GM23338 (cell line): Measurements from ENCODE around the gene CD6. TPM values are rescaled to one million over a fixed set of nuclear protein-coding genes. Genes with fewer than 3 reads are reported as not detected.

ENCODE experiments used
- ATAC-seq: fragments of 200-7000 bp; cut with Tn5 transposase; 3 replicates; pipeline ENCODE4 v1.9.1; 2020
- DNase-seq: peaks from one replicate; pipeline ENCODE4 v3.0.0-alpha.2; 2015; ENCODE audit warnings: low spot score
- H2AFZ ChIP-seq: fragments of 200-600 bp; sonication (generic); 2 replicates; pipeline ENCODE4 v1.8.0; 2016; ENCODE audit warnings: antibody characterized with exemption, mild to moderate bottlenecking, moderate library complexity
- H3F3A ChIP-seq: fragments of 200-600 bp; sonication (generic); replicated peaks from 2 replicates; pipeline ENCODE4 v1.8.0; 2017; ENCODE audit warnings: antibody characterized with exemption, mixed run types, low read depth
- H3K27ac ChIP-seq: fragments of 200-600 bp; sonication (generic); 2 replicates; pipeline ENCODE4 v1.6.1; 2016; ENCODE audit warnings: low read depth
- H3K27me3 ChIP-seq: fragments of 200-600 bp; sonication (generic); 2 replicates; pipeline ENCODE4 v1.8.0; 2016; ENCODE audit warnings: mild to moderate bottlenecking, mixed run types, moderate library complexity; ENCODE audit not compliant: insufficient read depth
- H3K36me3 ChIP-seq: fragments of 200-600 bp; sonication (generic); 2 replicates; pipeline ENCODE4 v1.8.0; 2016; ENCODE audit warnings: mild to moderate bottlenecking; ENCODE audit not compliant: insufficient read depth
- H3K4me1 ChIP-seq: fragments of 200-600 bp; sonication (generic); 2 replicates; pipeline ENCODE4 v1.8.0; 2016; ENCODE audit warnings: mild to moderate bottlenecking, moderate library complexity; ENCODE audit not compliant: insufficient read depth
- H3K4me2 ChIP-seq: fragments of 200-600 bp; sonication (generic); 2 replicates; pipeline ENCODE4 v1.7.1; 2017; ENCODE audit warnings: mixed run types
- H3K4me3 ChIP-seq: fragments of 200-600 bp; sonication (generic); 2 replicates; pipeline ENCODE4 v1.6.1; 2016; ENCODE audit warnings: mixed run types
- H3K79me2 ChIP-seq: fragments of 200-600 bp; sonication (generic); replicated peaks from 2 replicates; pipeline ENCODE4 v1.8.0; 2017; ENCODE audit warnings: mild to moderate bottlenecking; ENCODE audit not compliant: insufficient read depth
- H3K9me2 ChIP-seq: fragments of 200-600 bp; sonication (generic); 2 replicates; pipeline ENCODE4 v1.8.0; 2017; ENCODE audit not compliant: insufficient read depth
- H4K20me1 ChIP-seq: fragments of 200-600 bp; sonication (generic); replicated peaks from 2 replicates; pipeline ENCODE4 v1.8.0; 2017; ENCODE audit warnings: mild to moderate bottlenecking; ENCODE audit not compliant: insufficient read depth
- H3K27ac Mint-ChIP-seq: 2 replicates; pipeline ENCODE4 v1.8.0; 2020; ENCODE audit warnings: inconsistent platforms, mild to moderate bottlenecking, moderate library complexity, mixed read lengths
- H3K27me3 Mint-ChIP-seq: 3 replicates; pipeline ENCODE4 v1.8.0; 2022; ENCODE audit warnings: low read depth, mild to moderate bottlenecking, moderate library complexity, mixed read lengths, inconsistent platforms; ENCODE audit not compliant: insufficient read depth, poor library complexity
- H3K36me3 Mint-ChIP-seq: 3 replicates; pipeline ENCODE4 v1.8.0; 2021; ENCODE audit warnings: low read depth, mild to moderate bottlenecking, inconsistent platforms, moderate library complexity, mixed read lengths
- H3K4me1 Mint-ChIP-seq: 3 replicates; pipeline ENCODE4 v1.8.0; 2020; ENCODE audit warnings: mild to moderate bottlenecking, inconsistent platforms, mixed read lengths
- H3K4me3 Mint-ChIP-seq: 3 replicates; pipeline ENCODE4 v1.8.0; 2021; ENCODE audit warnings: moderate library complexity, mild to moderate bottlenecking, inconsistent platforms, mixed read lengths
- H3K9me3 Mint-ChIP-seq: 3 replicates; pipeline ENCODE4 v1.8.0; 2020; ENCODE audit warnings: moderate library complexity, mild to moderate bottlenecking, inconsistent platforms, mixed read lengths
- CREB1 ChIP-seq: fragments of 250-450 bp; sonication (Bioruptor Pico); IDR thresholded peaks from 2 replicates; pipeline ENCODE4 v1.5.0; 2020; ENCODE audit warnings: low read depth, mild to moderate bottlenecking, moderate library complexity
- CTCF ChIP-seq, 2 experiments: fragments of 200-600 bp in 1 of 2; sonication (generic) in 1 of 2; conservative IDR thresholded peaks; 2 replicates each; pipeline versions ENCODE4 v1.5.1 to v1.6.1; 2016 to 2017; ENCODE audit warnings: antibody characterized with exemption in 2 of 2, low read depth in 2 of 2, mild to moderate bottlenecking in 2 of 2, moderate library complexity in 1 of 2
- ETS1 ChIP-seq: IDR thresholded peaks from 2 replicates; pipeline ENCODE4 v1.6.1; 2016; ENCODE audit warnings: antibody characterized with exemption
- EZH2phosphoT487 ChIP-seq: fragments of 200-600 bp; sonication (generic); IDR thresholded peaks from one replicate; pipeline ENCODE4 v1.8.1; 2018; ENCODE audit warnings: antibody characterized with exemption; ENCODE audit not compliant: unreplicated experiment
- JUNB ChIP-seq: IDR thresholded peaks from one replicate; pipeline ENCODE4 v1.6.1; 2016; ENCODE audit warnings: antibody characterized with exemption; ENCODE audit not compliant: unreplicated experiment
- REST ChIP-seq: IDR thresholded peaks from one replicate; pipeline ENCODE4 v1.6.1; 2018; ENCODE audit warnings: antibody characterized with exemption; ENCODE audit not compliant: unreplicated experiment
- STAT1 ChIP-seq: IDR thresholded peaks from one replicate; pipeline ENCODE4 v1.6.1; 2016; ENCODE audit warnings: antibody characterized with exemption; ENCODE audit not compliant: unreplicated experiment
- ZNF114 ChIP-seq: fragments of 250-450 bp; sonication (Bioruptor Pico); IDR thresholded peaks from 2 replicates; pipeline ENCODE4 v1.5.0; 2020; ENCODE audit warnings: mild to moderate bottlenecking, moderate library complexity
- ZNF331 ChIP-seq: fragments of 250-450 bp; sonication (Bioruptor Pico); IDR thresholded peaks from 2 replicates; pipeline ENCODE4 v1.5.0; 2020; ENCODE audit warnings: low read depth, mild to moderate bottlenecking, moderate library complexity
- polyA plus RNA-seq: library from polyadenylated mRNA; unstranded; fragments of >200 nt; fragmentation: Nextera tagmentation; extraction: Ambion mirVana; gene quantifications from 2 replicates; pipeline ENCODE4 v1.2.1, GENCODE V29; 2016
- total RNA-seq: library from RNA; depleted of rRNA; stranded (reverse); fragments of >200 nt; shearing (Covaris generic); gene quantifications from 2 replicates; pipeline ENCODE4 v1.2.3, GENCODE V29; 2014

Gene CD6
- total and polyA plus RNA-seq, 2 experiments from 2014 or later, result 0.49 TPM; not detected in 1

- DNase-seq (peak; percentile 93), ATAC-seq (peak; percentile 85)
- Histone ChIP-seq H3K4me2 (peak within 1 kb of the TSS; percentile 90), H3K36me3 (no peaks in the 10 kb centered on the region), H3F3A (no peaks in the 10 kb centered on the region), H3K27ac (no peak within 1 kb of the TSS), H3K4me1 (peaks cover 6% of the 10 kb centered on the region), H2AFZ (peak within 1 kb of the TSS; percentile 95), H3K9me2 (no peaks in the 10 kb centered on the region), H3K4me3 (peak within 1 kb of the TSS; percentile 91), H4K20me1 (peaks cover 10% of the 10 kb centered on the region; the same call in 1 of the 2 replicates), H3K27me3 (peaks cover 10% of the 10 kb centered on the region; the same call in 1 of the 2 replicates), H3K79me2 (peaks cover 3% of the 10 kb centered on the region; the same call in 1 of the 2 replicates)
- TF ChIP-seq CTCF (conservative IDR thresholded peaks at IDR 0.05; ENCODE audit: low read depth in 2 of 2) (no peak), JUNB (no peak)
- H3K9me3 Mint-ChIP-seq, result no peaks in the 10 kb centered on the region; the same call in 2 of the 3 replicates
- no peak within 1 kb of the TSS for H3K27ac Mint-ChIP-seq
- peaks cover 25% of the 10 kb centered on the region for H3K4me1 Mint-ChIP-seq
- peaks cover 55% of the 10 kb centered on the region for H3K36me3 Mint-ChIP-seq
- H3K27me3 Mint-ChIP-seq, result peaks cover 15% of the 10 kb centered on the region
- peak within 1 kb of the TSS; percentile 91 for H3K4me3 Mint-ChIP-seq
Observed at GRCh38 chr11:60924110-60924905, 47.2 kb upstream of the CD6 start, which contains the start of gene TMEM132A. TSS of gene TMEM132A (plus strand) at chr11:60924460. CDS start at chr11:60924634, 174 bp downstream.

GRCh38 chr11:60924906-60925853 is 46.3 kb upstream of the CD6 start:
- peaks cover 20% of the 10 kb centered on the region for H3K4me1 Mint-ChIP-seq
- peak; percentile 51 for DNase-seq

More at GRCh38 chr11:60924906-60925853, 46.3 kb upstream of the CD6 start:
- peak overlapping the region; percentile 91 for H3K4me3 Mint-ChIP-seq
- H3K4me3 ChIP-seq, result peak overlapping the region; percentile 91
- H3K9me2 ChIP-seq, result no peaks in the 10 kb centered on the region
- H3K9me3 Mint-ChIP-seq, result no peaks in the 10 kb centered on the region; the same call in 2 of the 3 replicates
- peaks cover 10% of the 10 kb centered on the region; the same call in 1 of the 2 replicates for H3K27me3 ChIP-seq
- peak overlapping the region; percentile 47; the same call in 1 of the 2 replicates for H2AFZ ChIP-seq
- H3F3A ChIP-seq, result no peaks in the 10 kb centered on the region
- peak; percentile 29 for ATAC-seq
- TF ChIP-seq EZH2phosphoT487 (no peak), STAT1 (no peak), CREB1 (CRISPR knock-in tag) (no peak), REST (no peak), CTCF (conservative IDR thresholded peaks at IDR 0.05; ENCODE audit: low read depth in 2 of 2) (no peak), ZNF114 (CRISPR knock-in tag) (no peak), ETS1 (no peak), ZNF331 (no peak)
- no peaks in the 10 kb centered on the region for H3K79me2 ChIP-seq
- H3K36me3 ChIP-seq, result no peaks in the 10 kb centered on the region
- H4K20me1 ChIP-seq, result peaks cover 7% of the 10 kb centered on the region; the same call in 1 of the 2 replicates
- H3K36me3 Mint-ChIP-seq, result peaks cover 55% of the 10 kb centered on the region
- H3K4me2 ChIP-seq, result peak overlapping the region; percentile 90
- no peak overlapping the region for H3K27ac ChIP-seq
- H3K27me3 Mint-ChIP-seq, result peaks cover 15% of the 10 kb centered on the region
- no peak overlapping the region for H3K27ac Mint-ChIP-seq
- H3K4me1 ChIP-seq, result peaks cover 6% of the 10 kb centered on the region
